Stimulated activated CD4-positive, alpha-beta T cell treated with anti-CD3 and anti-CD28 coated beads, Interleukin-4, amount 100 ng/mL, for 48 hours (primary cell): ENCODE results near the gene PXDN.
A peak's percentile ranks its signal among the peaks of the same experiment; 100 is the strongest.

Experiments
- DNase-seq, 2 donors: peaks; one replicate each; pipeline ENCODE4 v3.0.0-alpha.2; 2020; ENCODE audit warnings: low read depth in 2 of 2

The PXDN gene

GRCh38 chr2:1755436-1756191 is 11.3 kb upstream of the PXDN start:
- no peak for DNase-seq

GRCh38 chr2:1754461-1755170 is 10.3 kb upstream of the PXDN start:
- no peak for DNase-seq

GRCh38 chr2:1754046-1754445 is 9.7 kb upstream of the PXDN start:
- no peak for DNase-seq

- DNase-seq, result no peak
These were observed 8.4 kb upstream of the PXDN start for GRCh38 chr2:1752751-1753150.

GRCh38 chr2:1751767-1752725 is 7.7 kb upstream of the PXDN start:
- DNase-seq, result no peak

GRCh38 chr2:1750933-1751766 is 6.8 kb upstream of the PXDN start:
- peak; percentile 16 to 46 for DNase-seq

GRCh38 chr2:1750270-1750932 is 6.1 kb upstream of the PXDN start:
- DNase-seq, result no peak

- no peak for DNase-seq
These were observed 5.3 kb upstream of the PXDN start for GRCh38 chr2:1749489-1750119.

GRCh38 chr2:1748741-1749488 is 4.6 kb upstream of the PXDN start:
- no peak for DNase-seq

- DNase-seq, result no peak
These were observed 3.9 kb upstream of the PXDN start for GRCh38 chr2:1748176-1748740.

- no peak for DNase-seq
These were observed 3.0 kb upstream of the PXDN start for GRCh38 chr2:1747065-1747941.

GRCh38 chr2:1746174-1747064 is 2.1 kb upstream of the PXDN start:
- DNase-seq, result no peak

GRCh38 chr2:1745171-1746023 is 1.1 kb upstream of the PXDN start:
- no peak for DNase-seq

GRCh38 chr2:1744151-1744445 is 217 bp downstream of the PXDN start:
- no peak for DNase-seq

GRCh38 chr2:1743396-1744150 is 742 bp downstream of the PXDN start:
- no peak for DNase-seq
